Prostate gland (tissue), 2 donors: Measurements from ENCODE around the gene NR2F6. TPM values are rescaled to one million over a fixed set of nuclear protein-coding genes. Genes with fewer than 3 reads are reported as not detected.

Experiments used
- DNase-seq: peaks from one replicate; pipeline ENCODE4 v3.0.0-alpha.2; 2019; ENCODE audit warnings: low spot score
- H3K27ac ChIP-seq, 2 donors: fragments of 200-600 bp; sonication (generic); 2 replicates each; pipeline ENCODE4 v1.5.1; 2017 to 2019
- H3K27me3 ChIP-seq: fragments of 200-600 bp; sonication (generic); replicated peaks from 2 replicates; pipeline ENCODE4 v1.5.1; 2019; ENCODE audit not compliant: insufficient read depth
- H3K36me3 ChIP-seq, 2 donors: fragments of 200-600 bp; sonication (generic); 1 replicate in 1 of 2; 2 replicates in 1 of 2; pipeline versions ENCODE4 v1.5.1 to v1.8.1; 2017 to 2019
- H3K4me1 ChIP-seq: fragments of 200-600 bp; sonication (generic); replicated peaks from 2 replicates; pipeline ENCODE4 v1.5.1; 2019
- H3K4me3 ChIP-seq, 2 donors: fragments of 200-600 bp; sonication (generic); 2 replicates each; pipeline ENCODE4 v1.5.1; 2017 to 2019
- H3K9me3 ChIP-seq: fragments of 200-600 bp; sonication (generic); 2 replicates; pipeline ENCODE4 v1.5.1; 2017
- POLR2A ChIP-seq: fragments of 450-650 bp; IDR thresholded peaks from one replicate; pipeline ENCODE4 v1.6.1; 2016; ENCODE audit warnings: antibody characterized with exemption, mild to moderate bottlenecking
- POLR2AphosphoS5 ChIP-seq: sonication (generic); formaldehyde crosslinking; IDR thresholded peaks from one replicate; pipeline ENCODE4 v1.6.1; 2017; ENCODE audit warnings: antibody characterized with exemption
- WGBS: methylation state at CpG from one replicate; pipeline ENCODE4 v1.1.5; 2018; 5-methylcytosine and 5-hydroxymethylcytosine counted together
- intact Hi-C: fragments of 100-400 bp; cut with DNase I; formaldehyde crosslinking; loops from one replicate; pipeline ENCODE4 v1.14.2; 2022
- total RNA-seq, 2 donors: library from RNA; depleted of rRNA; stranded (reverse); fragments of >200 nt; gene quantifications; one replicate each; pipeline ENCODE4 v1.1.0, GENCODE V29; 2016
- TF ChIP-seq, protein P1 (sequence below), 4 experiments: fragments of 200-600 bp in 2 of 4; fragments of 450-650 bp in 2 of 4; sonication (generic) in 2 of 4; IDR thresholded peaks; 1 replicate in 3 of 4; 2 replicates in 1 of 4; pipeline ENCODE4 v1.5.1; 2016 to 2019; ENCODE audit warnings: antibody characterized with exemption in 4 of 4, mild to moderate bottlenecking in 2 of 4, moderate library complexity in 2 of 4

Gene NR2F6
- total RNA-seq, 2 donors from 2014 or later = 91.7 to 108 TPM

- Histone ChIP-seq H3K27ac (no peak overlapping the region), H3K9me3 (no peaks in the 10 kb centered on the region), H3K36me3 (no peaks in the 10 kb centered on the region), H3K27me3 (no peaks in the 10 kb centered on the region), H3K4me3 (no peak overlapping the region), H3K4me1 (no peaks in the 10 kb centered on the region)
- no peak for DNase-seq
- no peak for TF ChIP-seq POLR2AphosphoS5
- no peak for TF ChIP-seq POLR2A
- intact Hi-C loops = no loop called here
- WGBS = 74% methylated on average over 8 of the region's 8 CpGs
Observed at GRCh38 chr19:17242431-17243208, 3.1 kb downstream of the NR2F6 start.

GRCh38 chr19:17240826-17241399, 4.8 kb downstream of the NR2F6 start:
- H3K36me3 ChIP-seq = no peaks in the 10 kb centered on the region
- no peak for DNase-seq
- TF ChIP-seq POLR2A (no peak), POLR2AphosphoS5 (no peak)
- TF ChIP-seq, protein P1, sequence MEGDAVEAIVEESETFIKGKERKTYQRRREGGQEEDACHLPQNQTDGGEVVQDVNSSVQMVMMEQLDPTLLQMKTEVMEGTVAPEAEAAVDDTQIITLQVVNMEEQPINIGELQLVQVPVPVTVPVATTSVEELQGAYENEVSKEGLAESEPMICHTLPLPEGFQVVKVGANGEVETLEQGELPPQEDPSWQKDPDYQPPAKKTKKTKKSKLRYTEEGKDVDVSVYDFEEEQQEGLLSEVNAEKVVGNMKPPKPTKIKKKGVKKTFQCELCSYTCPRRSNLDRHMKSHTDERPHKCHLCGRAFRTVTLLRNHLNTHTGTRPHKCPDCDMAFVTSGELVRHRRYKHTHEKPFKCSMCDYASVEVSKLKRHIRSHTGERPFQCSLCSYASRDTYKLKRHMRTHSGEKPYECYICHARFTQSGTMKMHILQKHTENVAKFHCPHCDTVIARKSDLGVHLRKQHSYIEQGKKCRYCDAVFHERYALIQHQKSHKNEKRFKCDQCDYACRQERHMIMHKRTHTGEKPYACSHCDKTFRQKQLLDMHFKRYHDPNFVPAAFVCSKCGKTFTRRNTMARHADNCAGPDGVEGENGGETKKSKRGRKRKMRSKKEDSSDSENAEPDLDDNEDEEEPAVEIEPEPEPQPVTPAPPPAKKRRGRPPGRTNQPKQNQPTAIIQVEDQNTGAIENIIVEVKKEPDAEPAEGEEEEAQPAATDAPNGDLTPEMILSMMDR (IDR thresholded peaks at IDR 0.05) = no peak
- H3K4me3 ChIP-seq = no peak overlapping the region
- H3K27ac ChIP-seq = no peak overlapping the region
- H3K9me3 ChIP-seq = no peaks in the 10 kb centered on the region
- peaks cover 10% of the 10 kb centered on the region for H3K4me1 ChIP-seq
- WGBS = 98% methylated on average over 6 of the region's 6 CpGs
- intact Hi-C loops = no loop called here
- H3K27me3 ChIP-seq = no peaks in the 10 kb centered on the region

DNA sequence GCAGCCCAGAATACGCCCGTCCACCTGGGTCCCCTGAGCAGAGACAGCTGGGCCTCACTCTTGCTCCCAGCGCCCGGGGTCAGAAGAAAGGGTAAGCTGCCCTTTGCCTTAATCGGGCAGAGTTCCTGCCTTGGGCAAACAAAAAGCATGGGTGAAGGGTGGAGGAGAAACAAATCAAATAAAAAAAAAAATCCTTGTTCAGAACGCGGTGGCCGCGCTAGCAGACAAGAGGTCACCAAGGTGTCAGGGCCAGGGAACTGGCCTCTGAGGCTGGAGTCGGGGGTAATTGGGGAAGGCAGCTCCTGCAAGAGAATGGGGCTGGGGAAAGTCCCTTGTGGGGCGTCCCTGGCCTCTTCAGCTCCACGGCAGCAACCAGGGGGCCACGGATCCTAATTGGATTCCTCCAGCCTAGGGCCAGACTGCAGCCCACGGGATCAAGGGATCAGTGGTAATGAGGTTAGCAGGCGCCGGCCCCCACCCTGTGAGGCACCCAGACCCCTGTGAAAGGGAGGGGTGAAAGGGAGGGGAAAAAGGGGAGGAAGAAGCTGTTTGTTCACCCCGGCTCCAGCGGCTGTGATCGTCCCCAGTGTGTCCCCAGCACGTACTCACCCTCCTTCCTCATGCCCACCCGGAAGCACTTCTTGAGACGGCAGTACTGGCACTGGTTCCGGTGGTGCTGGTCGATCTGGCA, 5.5 kb downstream of the NR2F6 start:
- Histone ChIP-seq H3K36me3 (no peaks in the 10 kb centered on the region), H3K9me3 (no peaks in the 10 kb centered on the region), H3K27me3 (no peaks in the 10 kb centered on the region), H3K4me3 (no peak overlapping the region), H3K27ac (no peak overlapping the region), H3K4me1 (peaks cover 14% of the 10 kb centered on the region)
- 56% methylated on average over 23 of the region's 24 CpGs for WGBS
- intact Hi-C loops = no loop called here
- TF ChIP-seq, protein P1 (IDR thresholded peaks at IDR 0.05) = no peak
- no peak for TF ChIP-seq POLR2AphosphoS5
- no peak for TF ChIP-seq POLR2A
- no peak for DNase-seq

GRCh38 chr19:17237747-17238706, 7.7 kb downstream of the NR2F6 start:
- Histone ChIP-seq H3K4me1 (peaks cover 21% of the 10 kb centered on the region), H3K9me3 (no peaks in the 10 kb centered on the region), H3K27ac (no peak overlapping the region), H3K27me3 (no peaks in the 10 kb centered on the region), H3K36me3 (no peaks in the 10 kb centered on the region), H3K4me3 (no peak overlapping the region)
- DNase-seq = no peak
- intact Hi-C loops = no loop called here
- TF ChIP-seq POLR2AphosphoS5 (no peak), POLR2A (no peak)
- TF ChIP-seq, protein P1 (IDR thresholded peaks at IDR 0.05) = no peak
- 88% methylated on average over 13 of the region's 13 CpGs for WGBS
